HG03039 (cell line): ENCODE data around the gene CSNK1D.

Source experiments
- ATAC-seq: cut with Tn5 transposase; IDR thresholded peaks from one replicate; pipeline ENCODE4 v1.9.1; 2021; ENCODE audit warnings: mild to moderate bottlenecking, moderate library complexity; ENCODE audit not compliant: unreplicated experiment

The CSNK1D gene

DNA sequence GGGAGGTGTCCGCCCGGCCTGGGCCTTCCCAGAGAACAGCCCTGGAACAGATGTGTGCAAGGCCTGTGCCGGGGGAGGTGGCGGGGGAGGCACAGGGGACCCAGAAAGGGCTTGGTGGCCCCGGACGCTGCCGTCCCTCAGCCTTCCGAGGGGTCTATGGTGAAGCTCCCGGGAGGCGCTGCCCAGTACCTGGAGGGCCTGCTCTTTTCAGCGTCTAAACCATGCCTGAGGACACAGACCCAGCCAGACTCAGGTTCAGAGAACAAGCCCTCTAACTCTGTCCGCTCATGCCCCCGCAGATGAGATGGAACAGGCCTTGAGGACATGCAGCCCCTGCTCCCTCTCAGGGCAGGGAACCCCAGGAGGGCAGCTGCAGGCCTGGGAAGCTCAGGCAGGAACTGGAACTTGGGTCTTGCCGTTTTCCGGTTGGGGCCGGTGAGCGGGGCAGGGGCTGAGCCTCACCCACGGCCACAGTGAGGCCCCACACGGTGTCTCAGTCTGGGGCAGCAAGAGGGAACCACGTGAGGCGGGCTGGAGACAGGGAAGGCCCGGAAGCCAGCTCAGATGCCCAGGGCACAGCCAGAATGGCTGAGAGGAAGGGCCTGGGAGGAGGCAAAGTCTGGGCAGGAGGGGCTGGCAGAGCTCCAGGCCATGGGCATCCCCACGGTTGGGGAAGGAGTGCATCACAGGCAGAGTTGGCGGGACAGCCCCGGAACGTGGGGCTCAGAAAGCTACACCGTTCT is 32.1 kb downstream of the CSNK1D start:
- no peak for ATAC-seq

DNA sequence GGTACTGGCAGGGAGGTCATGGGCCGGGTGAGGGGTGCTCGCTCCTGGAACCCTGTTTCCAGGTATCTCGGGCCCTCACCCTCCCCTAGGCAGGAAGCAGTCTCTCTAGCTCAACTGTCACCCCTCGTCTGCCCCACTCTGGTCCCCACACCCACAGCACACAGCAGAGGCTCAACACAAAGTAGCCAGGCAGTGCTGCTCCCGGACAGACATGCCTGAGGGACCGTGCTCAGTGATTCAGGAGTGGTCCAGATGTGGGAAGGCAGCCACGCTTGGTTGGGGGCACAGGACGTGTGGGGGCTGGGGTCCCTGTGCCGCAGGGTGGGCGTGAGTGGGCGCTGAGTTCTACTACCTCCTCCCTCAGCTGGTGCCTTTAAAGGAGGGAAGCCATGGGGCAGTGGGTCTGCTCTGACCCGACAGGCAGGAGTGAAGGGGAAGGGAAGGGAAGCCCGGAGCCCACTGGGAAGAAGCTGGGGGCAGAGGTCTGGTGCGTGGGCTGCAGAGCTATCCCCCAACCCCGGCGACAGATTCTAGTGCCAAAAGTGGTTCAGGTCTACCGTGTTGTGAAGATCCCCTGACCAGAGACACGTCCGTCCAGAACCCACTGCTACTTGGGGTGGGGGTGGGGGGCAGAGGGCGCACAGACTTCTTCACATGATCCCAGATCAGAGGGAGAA is 32.9 kb downstream of the CSNK1D start:
- no peak for ATAC-seq

DNA sequence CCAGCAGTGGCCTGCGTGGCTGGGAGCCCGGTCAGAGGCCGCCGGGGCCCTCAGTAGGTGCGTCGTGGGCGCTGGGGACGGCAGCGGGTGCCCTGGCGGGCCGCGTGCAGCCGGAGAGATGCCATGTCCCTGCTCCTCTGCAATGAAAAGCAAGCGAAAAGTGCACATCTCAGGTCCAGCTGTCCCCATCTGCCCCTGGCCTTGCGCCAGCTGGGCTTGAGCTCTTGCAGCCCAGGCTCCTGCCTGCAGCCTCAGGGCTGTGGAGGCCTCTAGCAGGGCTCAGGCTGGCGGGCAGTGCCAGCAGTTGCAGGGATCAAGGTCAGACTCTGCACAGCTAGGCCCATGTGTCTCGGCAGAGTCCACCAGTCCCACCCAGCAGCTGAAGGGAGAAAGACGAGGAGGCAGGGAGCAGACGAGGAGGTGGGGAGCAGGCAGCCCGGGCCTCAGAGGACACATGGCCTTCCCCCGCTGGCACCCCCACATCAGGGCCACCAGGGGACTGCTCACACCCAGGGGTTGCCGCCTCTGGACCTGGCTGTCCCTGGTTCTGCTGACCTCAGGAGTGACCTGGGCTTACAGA is 33.5 kb downstream of the CSNK1D start:
- ATAC-seq, result no peak

DNA sequence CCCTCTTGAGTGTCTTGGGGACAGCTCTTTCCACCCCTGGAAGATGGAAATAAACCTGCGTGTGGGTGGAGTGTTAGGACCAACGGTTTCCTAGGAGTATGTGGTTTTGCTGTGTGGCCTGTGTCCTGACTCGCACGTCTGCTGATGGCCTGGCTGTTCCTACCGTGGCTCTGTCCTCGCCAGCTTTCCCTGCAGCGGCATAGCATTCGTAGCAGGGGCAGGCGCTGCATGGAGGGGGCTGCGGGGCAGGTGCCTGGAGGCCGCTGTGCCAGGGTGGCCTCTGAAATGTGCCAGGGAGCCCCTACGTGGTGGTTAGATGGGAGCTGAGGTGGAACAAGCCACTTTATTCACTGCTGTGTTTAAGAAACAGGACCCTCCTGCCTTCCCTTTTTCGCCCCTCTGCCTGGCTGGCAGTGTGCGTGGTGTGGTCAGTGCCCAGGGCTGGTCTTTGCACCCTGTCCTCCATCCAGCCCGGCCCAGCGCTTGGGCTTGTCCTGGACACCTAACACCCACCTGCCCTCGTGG is 34.0 kb downstream of the CSNK1D start:
- ATAC-seq, result no peak

GRCh38 chr17:82238472-82239201 is 34.9 kb downstream of the CSNK1D start:
- no peak for ATAC-seq

GRCh38 chr17:82237746-82238471 is 35.6 kb downstream of the CSNK1D start:
- no peak for ATAC-seq

DNA sequence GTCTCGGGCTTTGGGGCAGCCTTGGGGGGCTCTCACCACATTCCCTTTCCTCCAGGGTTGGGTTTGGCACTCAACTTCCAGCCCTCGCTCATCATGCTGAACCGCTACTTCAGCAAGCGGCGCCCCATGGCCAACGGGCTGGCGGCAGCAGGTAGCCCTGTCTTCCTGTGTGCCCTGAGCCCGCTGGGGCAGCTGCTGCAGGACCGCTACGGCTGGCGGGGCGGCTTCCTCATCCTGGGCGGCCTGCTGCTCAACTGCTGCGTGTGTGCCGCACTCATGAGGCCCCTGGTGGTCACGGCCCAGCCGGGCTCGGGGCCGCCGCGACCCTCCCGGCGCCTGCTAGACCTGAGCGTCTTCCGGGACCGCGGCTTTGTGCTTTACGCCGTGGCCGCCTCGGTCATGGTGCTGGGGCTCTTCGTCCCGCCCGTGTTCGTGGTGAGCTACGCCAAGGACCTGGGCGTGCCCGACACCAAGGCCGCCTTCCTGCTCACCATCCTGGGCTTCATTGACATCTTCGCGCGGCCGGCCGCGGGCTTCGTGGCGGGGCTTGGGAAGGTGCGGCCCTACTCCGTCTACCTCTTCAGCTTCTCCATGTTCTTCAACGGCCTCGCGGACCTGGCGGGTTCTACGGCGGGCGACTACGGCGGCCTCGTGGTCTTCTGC is 36.3 kb downstream of the CSNK1D start:
- no peak for ATAC-seq

DNA sequence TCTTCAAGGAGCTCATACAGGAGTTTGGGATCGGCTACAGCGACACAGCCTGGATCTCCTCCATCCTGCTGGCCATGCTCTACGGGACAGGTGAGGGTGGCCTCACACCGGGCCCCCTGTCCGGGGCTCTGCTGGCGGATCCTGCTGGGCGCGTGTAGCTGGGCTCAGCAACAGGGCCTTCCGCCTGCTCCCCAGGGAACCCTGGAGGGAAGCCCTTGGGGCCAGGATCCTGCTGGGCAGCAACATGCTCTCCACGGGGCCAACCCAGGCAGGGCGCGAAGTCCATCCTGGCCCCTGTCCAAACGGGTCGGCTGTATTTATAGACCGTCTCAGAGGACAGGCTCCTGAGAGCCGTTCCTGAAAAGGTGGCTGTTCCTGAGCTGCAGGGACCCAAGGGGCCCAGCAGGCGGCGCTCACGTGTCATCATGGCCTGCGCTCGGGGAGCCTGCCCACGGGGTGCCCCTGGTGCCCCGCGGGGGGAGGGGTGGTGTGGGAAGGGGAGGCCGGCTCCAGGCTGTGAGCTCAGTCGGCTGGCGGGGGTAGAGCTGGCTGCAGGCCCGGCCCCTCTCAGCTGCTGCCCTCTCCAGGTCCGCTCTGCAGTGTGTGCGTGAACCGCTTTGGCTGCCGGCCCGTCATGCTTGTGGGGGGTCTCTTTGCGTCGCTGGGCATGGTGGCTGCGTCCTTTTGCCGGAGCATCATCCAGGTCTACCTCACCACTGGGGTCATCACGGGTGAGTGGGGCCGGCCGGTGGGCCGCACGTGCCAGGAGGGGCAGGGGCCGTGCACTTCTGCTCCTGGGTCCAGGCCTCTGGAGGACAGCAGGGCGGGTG is 37.1 kb downstream of the CSNK1D start:
- no peak for ATAC-seq

DNA sequence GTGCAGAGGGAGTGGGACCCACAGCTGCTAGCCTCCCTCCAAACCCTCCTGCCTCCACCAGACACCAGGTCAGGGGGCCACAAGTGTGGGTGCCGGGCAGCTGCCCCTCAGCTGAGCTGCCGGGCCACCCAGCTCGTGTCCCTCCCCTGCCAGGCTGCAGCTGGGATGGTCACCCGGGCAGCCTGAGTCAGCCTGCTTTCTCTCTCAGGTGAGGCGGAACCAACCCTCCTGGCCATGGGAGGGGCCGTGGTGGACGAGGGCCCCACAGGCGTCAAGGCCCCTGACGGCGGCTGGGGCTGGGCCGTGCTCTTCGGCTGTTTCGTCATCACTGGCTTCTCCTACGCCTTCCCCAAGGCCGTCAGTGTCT is 37.7 kb downstream of the CSNK1D start:
- ATAC-seq, result no peak

DNA sequence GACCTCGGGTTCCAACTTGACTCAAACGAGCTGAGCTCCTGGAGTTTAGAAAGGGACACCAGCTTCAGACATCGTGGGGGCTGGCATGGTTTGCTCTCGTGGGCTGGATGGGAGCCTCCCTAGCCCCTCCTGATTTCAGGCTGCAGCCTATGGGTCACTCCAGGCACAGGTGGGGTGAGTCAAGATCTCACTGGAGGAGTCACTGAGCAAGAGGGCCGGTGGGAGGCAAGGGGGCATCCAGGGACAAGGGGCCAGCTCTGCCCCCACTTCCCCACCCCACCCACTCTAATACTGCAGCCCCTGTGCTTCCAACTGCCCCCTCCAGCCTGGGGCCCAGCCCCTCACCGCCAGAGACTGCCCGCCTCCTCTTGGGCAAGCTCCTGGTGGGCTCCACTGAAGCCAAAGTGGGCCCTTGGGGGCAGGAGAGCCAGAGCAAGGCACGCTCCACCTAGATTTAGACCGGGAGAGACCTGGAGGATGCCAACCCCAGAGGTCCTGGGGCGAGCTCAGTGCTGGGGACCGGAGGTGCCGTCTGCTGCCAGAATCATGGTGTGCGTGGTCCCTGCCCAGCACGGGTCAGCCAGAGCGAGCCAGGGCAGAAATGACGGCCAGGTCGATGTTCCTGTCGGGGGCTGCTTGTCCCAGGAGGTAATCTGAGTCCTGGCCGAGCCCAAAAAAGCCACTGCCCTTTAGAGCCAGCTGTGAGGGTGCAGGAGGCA is 38.3 kb downstream of the CSNK1D start:
- no peak for ATAC-seq

DNA sequence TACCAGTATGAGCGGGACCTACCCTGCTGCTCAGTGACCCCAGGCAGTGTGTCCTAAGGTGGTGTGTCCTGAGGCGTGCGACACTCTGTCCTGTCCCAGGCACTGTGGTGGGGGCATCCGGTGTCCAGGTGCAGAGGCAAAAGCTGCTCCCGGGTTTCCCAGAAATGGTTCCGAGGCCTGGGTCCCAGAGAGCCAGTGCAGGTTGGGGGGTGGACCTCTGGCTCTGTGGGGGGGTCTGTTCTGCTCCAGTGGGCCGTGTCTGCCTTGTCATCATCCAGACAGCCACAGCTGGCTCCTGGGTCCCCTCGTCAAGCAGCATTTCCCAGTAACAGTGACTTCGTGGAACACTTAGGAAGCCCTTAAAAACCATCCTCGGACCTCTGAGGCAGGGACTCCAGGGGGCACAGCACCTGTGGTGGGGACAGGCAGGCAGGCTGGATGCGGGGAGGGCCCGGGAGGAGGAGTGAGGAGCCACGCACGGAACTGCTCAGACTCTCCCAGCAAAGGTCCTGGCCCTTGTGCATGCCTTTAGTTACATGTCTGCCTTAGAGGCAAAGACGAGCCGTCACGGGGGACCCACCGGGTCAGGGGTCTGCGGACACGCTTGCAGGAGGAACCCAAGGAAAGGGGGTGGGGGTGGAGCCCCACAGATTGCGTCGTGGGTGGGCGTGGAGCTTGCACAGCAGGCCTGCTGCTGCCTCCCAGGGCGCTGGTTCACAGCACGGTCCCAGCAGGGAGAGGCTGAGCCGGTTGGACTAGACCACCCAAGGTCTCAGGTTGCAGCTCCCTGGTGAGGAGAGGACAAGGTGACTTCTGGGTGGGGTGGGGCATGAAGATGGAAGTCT is 39.1 kb downstream of the CSNK1D start:
- no peak for ATAC-seq

DNA sequence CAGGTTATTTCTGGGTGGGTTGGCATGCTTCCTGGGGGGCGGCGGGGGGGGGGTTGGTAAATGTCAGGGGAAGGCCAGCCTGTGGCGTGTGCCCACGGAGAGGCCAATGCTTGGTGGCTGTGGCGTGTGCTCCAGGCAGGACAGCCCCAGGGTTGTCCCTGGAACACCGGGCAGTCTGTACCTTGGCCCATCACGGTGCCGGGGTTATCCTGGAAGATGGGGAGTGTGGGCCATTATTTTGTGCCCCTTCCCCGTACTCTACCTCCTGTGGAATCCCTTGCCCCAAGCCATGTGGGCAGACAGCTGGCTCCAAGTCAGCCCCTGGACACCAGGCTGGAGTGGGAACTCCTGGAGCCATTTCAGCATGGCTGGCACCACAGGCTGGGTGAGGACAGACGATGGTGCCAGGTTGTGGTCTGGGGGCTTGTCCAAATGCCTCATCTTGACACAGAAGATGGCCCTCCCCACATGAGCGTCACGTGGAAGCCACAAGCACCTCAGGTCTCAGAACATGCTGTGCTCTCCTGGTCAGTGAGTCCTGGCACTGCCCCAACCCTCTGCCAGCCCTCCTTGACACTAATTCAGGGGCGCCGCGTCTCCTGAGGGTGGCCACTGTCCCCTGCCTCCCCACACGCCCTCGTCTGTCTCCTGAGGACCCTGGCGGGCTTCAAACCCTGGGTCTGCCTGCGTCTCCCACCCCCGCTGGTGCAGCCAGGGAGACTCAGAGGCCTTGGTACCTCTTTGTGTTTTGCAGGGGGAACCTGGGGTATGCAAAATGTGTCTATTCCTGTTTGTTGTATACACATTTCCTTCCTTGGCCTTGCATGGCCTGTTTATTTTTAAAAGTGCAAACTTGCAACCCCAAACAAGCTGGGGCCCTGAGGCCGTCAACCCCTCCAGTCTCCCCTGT is 40.4 kb downstream of the CSNK1D start:
- no peak for ATAC-seq

DNA sequence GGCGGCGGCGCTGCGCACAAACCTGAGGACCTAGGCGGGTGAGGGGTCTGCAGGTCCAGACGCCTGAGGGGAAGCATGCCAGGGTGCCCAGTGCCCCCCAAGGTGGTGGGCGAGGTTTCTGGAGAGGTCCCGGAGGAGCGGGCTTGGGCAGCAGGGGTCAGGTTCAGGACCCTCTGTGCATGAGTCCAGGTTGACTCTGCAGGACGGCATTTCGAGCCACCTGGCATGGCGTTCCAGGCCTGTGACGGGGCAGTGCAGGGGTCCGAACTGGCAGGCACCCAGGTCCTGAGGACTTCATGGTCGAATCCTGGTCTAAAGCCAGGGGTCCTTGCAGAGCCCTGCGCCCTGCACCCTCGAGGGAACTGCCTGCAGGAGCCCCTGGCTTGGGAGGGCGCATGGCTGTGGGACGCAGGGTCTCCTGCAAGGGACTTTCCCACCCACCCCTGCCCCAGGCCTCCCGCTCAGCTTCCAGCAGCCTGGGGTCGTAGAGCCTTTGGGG is 41.1 kb downstream of the CSNK1D start:
- no peak for ATAC-seq

- ATAC-seq, result no peak
These were observed 41.8 kb downstream of the CSNK1D start for GRCh38 chr17:82231562-82232321.

GRCh38 chr17:82231312-82231561 is 42.3 kb downstream of the CSNK1D start:
- ATAC-seq, result no peak
